Lung (tissue), 12 donors: ENCODE results near the gene SPON2. TPM values are rescaled to one million over a fixed set of nuclear protein-coding genes. Genes with fewer than 3 reads are reported as not detected.

Experiments used
- ATAC-seq: fragments of 200-7000 bp; cut with Tn5 transposase; one replicate; pipeline ENCODE4 v1.9.1; 2020; ENCODE audit warnings: moderate number of reproducible peaks; ENCODE audit not compliant: insufficient read depth, low FRiP score
- DNase-seq, 3 donors: peaks; one replicate each; pipeline ENCODE4 v3.0.0-alpha.2; 2013 to 2017
- H3K27ac ChIP-seq, 2 donors: one replicate each; pipeline ENCODE4 v1.5.1; 2013; ENCODE audit warnings: mild to moderate bottlenecking in 2 of 2, moderate library complexity in 2 of 2, control low read depth in 1 of 2, inconsistent platforms in 1 of 2, low read depth in 1 of 2, low read length in 1 of 2
- H3K27me3 ChIP-seq, 3 donors: one replicate each; pipeline ENCODE4 v1.5.1; 2013; ENCODE audit warnings: low read length in 2 of 3; ENCODE audit not compliant: control insufficient read depth in 3 of 3, insufficient read depth in 3 of 3
- H3K36me3 ChIP-seq, 4 donors: one replicate each; pipeline ENCODE4 v1.5.1; 2013; ENCODE audit warnings: low read length in 4 of 4, mild to moderate bottlenecking in 1 of 4, moderate library complexity in 1 of 4; ENCODE audit not compliant: control insufficient read depth in 4 of 4, insufficient read depth in 4 of 4
- H3K4me1 ChIP-seq, 5 donors: one replicate each; pipeline ENCODE4 v1.5.1; 2013; ENCODE audit warnings: low read length in 5 of 5, mild to moderate bottlenecking in 2 of 5, moderate library complexity in 1 of 5; ENCODE audit not compliant: control insufficient read depth in 5 of 5, insufficient read depth in 5 of 5
- H3K4me3 ChIP-seq: one replicate; pipeline ENCODE4 v1.5.1; 2013; ENCODE audit warnings: mild to moderate bottlenecking, control low read depth, moderate library complexity
- H3K9ac ChIP-seq, 2 donors: one replicate each; pipeline ENCODE4 v1.5.1; 2013; ENCODE audit warnings: low read length in 2 of 2, control low read depth in 1 of 2; ENCODE audit not compliant: insufficient read depth in 1 of 2
- H3K9me3 ChIP-seq, 4 donors: one replicate each; pipeline ENCODE4 v1.5.1; 2013; ENCODE audit warnings: low read length in 3 of 4, mild to moderate bottlenecking in 1 of 4, moderate library complexity in 1 of 4; ENCODE audit not compliant: control insufficient read depth in 4 of 4, insufficient read depth in 3 of 4
- CTCF ChIP-seq: IDR thresholded peaks from 2 replicates; pipeline ENCODE4 v1.5.1; 2012; ENCODE audit warnings: mild to moderate bottlenecking; ENCODE audit errors: control extremely low read depth, extremely low read depth
- WGBS, 2 donors: extraction: QIAGEN DNeasy Blood & Tissue Kit; methylation state at CpG; one replicate each; pipeline ENCODE4 v1.1.7; 2013; 5-methylcytosine and 5-hydroxymethylcytosine counted together
- polyA plus RNA-seq, 2 donors: library from polyadenylated mRNA; stranded (reverse); fragments of 200-250 nt; gene quantifications; one replicate each; pipeline ENCODE4 v1.2.1, GENCODE V29; 2013
- total RNA-seq, 2 donors: library from RNA; depleted of rRNA in 1 of 2; stranded (reverse); fragments of >200 nt in 1 of 2; gene quantifications; one replicate each; pipeline ENCODE4 v1.2.1, GENCODE V29; 2014 to 2021
- donor health status: control.
- donor health status: control.
- donor health status: Bipolar disorder and iron deficiency.
- donor health status: healthy.
- donor health status: DM: yes; HTN: yes; CAD: no.

SPON2 gene
- total and polyA plus RNA-seq, 4 donors = 21.0 to 106 (median 68.5) TPM

- H3K9me3 ChIP-seq = no peaks in the 10 kb centered on the region
- no peak overlapping the region for H3K4me3 ChIP-seq
- peaks cover 0 to 45% (median 24%) of the 10 kb centered on the region in 5 donors for H3K4me1 ChIP-seq
- WGBS, 2 donors = 19 to 36% methylated on average over 26 of the region's 26 CpGs
- no peak for TF ChIP-seq CTCF
- ATAC-seq (peak; percentile 32), DNase-seq (peak; percentile 71 to 91 (median 78))
- no peak overlapping the region for H3K9ac ChIP-seq
- no peaks in the 10 kb centered on the region for H3K36me3 ChIP-seq
- H3K27me3 ChIP-seq = no peaks in the 10 kb centered on the region
- H3K27ac ChIP-seq = peak overlapping the region in 1 of 2 donors; percentile 88
Observed at GRCh38 chr4:1201851-1202525, 29.6 kb upstream of the SPON2 start.

GRCh38 chr4:1200425-1201035 lies 28.1 kb upstream of the SPON2 start:
- no peak for TF ChIP-seq CTCF
- Histone ChIP-seq H3K4me3 (no peak overlapping the region), H3K36me3 (no peaks in the 10 kb centered on the region), H3K27ac (peak overlapping the region in 1 of 2 donors; percentile 83), H3K9ac (no peak overlapping the region), H3K4me1 (peaks cover 0 to 44% (median 22%) of the 10 kb centered on the region in 5 donors), H3K27me3 (no peaks in the 10 kb centered on the region), H3K9me3 (no peaks in the 10 kb centered on the region)
- 17 to 22% methylated on average over 19 to 20 of the region's 20 CpGs for whole genome bisulfite sequencing, 2 donors
- DNase-seq (peak; percentile 94 to 97 (median 95)), ATAC-seq (peak; percentile 29)

- Histone ChIP-seq H3K4me1 (peaks cover 0 to 45% (median 22%) of the 10 kb centered on the region in 5 donors), H3K36me3 (no peaks in the 10 kb centered on the region), H3K9ac (no peak overlapping the region), H3K27me3 (no peaks in the 10 kb centered on the region), H3K4me3 (no peak overlapping the region), H3K9me3 (no peaks in the 10 kb centered on the region), H3K27ac (peak overlapping the region in 1 of 2 donors; percentile 55)
- WGBS, 2 donors = 75 to 84% methylated on average over 27 of the region's 27 CpGs
- DNase-seq (no peak), ATAC-seq (no peak)
- TF ChIP-seq CTCF = no peak
Observed at GRCh38 chr4:1199556-1200331, 27.4 kb upstream of the SPON2 start.
